ENCODE results near the gene EEF1AKMT3. TPM values are rescaled to one million over a fixed set of nuclear protein-coding genes. Genes with fewer than 3 reads are reported as not detected.

EEF1AKMT3 gene
- total and polyA plus RNA-seq, 9 of the 15 experiments (the other 6 are each of a cell fraction or from before 2014, with no cell fraction given) = 4.1 to 17.2 (median 7.9) TPM

- peak; percentile 96 for TF ChIP-seq ZBTB12 (CRISPR knock-in tag; IDR thresholded peaks at IDR 0.05)
- no peak for TF ChIP-seq GTF2B (IDR thresholded peaks at IDR 0.05; ENCODE audit: extremely low read depth, insufficient read length)
- TF ChIP-seq HMGN3 (IDR thresholded peaks at IDR 0.05; ENCODE audit: borderline replicate concordance, extremely low read depth, insufficient read length, low read depth, low read length) = peak; percentile 56
- peak; percentile 84 for TF ChIP-seq POLR2B (IDR thresholded peaks at IDR 0.05; ENCODE audit: low read depth, partially characterized antibody)
- peak; percentile 67; the same call in 1 of the 2 replicates for TF ChIP-seq ZNF263 (CRISPR knock-in tag; IDR thresholded peaks at IDR 0.05; ENCODE audit: borderline replicate concordance)
- TF ChIP-seq, protein P1, sequence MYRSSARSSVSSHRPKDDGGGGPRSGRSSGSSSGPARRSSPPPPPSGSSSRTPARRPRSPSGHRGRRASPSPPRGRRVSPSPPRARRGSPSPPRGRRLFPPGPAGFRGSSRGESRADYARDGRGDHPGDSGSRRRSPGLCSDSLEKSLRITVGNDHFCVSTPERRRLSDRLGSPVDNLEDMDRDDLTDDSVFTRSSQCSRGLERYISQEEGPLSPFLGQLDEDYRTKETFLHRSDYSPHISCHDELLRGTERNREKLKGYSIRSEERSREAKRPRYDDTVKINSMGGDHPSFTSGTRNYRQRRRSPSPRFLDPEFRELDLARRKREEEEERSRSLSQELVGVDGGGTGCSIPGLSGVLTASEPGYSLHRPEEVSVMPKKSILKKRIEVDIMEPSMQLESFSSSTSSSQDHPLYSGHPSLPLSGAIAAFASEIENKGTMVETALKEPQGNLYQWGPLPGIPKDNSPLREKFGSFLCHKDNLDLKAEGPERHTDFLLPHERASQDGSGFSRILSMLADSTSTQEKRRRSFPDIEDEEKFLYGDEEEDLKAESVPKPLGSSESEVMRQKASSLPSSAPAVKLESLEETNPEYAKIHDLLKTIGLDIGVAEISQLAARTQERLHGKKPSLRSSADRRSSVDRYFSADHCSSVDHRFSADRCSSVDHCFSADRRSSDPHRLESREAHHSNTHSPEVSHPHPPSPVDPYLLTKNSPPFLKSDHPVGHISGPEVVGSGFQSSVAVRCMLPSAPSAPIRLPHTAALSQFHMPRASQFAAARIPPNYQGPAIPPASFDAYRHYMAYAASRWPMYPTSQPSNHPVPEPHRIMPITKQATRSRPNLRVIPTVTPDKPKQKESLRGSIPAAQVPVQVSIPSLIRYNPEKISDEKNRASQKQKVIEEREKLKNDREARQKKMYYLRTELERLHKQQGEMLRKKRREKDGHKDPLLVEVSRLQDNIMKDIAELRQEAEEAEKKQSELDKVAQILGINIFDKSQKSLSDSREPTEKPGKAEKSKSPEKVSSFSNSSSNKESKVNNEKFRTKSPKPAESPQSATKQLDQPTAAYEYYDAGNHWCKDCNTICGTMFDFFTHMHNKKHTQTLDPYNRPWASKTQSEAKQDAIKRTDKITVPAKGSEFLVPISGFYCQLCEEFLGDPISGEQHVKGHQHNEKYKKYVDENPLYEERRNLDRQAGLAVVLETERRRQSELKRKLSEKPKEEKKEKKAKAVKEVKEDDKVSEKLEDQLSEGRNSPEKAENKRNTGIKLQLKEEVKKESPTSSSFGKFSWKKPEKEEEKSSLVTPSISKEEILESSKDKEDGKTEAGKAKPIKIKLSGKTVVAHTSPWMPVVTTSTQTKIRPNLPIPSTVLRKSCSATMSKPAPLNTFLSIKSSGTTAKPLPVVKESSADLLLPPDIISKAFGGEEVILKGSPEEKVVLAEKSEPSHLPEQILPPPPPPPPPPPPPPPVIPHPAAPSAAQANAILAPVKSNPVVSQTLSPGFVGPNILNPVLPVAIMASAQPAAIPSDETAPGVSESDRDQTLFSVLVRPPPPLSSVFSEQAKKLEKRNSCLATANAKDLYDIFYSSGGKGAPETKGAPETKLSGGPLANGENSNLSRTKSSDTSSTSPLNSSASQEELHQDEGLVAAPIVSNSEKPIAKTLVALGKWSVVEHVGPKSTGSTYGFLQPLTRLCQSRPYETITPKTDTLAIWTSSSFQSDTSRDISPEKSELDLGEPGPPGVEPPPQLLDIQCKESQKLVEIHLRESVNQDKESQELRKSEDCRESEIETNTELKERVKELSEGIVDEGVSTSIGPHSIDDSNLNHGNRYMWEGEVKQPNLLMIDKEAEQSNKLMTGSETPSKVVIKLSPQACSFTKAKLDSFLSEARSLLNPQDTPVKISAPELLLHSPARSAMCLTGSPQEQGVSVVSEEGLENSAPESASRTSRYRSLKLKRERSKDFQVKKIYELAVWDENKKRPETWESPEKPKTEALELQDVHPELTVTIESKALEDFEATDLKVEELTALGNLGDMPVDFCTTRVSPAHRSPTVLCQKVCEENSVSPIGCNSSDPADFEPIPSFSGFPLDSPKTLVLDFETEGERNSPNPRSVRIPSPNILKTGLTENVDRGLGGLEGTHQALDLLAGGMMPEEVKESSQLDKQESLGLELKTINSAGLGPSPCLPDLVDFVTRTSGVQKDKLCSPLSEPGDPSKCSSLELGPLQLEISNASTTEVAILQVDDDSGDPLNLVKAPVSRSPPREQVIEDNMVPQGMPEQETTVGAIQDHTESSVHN (IDR thresholded peaks at IDR 0.05; ENCODE audit: borderline replicate concordance in 1 of 2, low read depth in 1 of 2) = peak in 1 of 2 experiments; percentile 83; a peak in 2 of 4 replicates
- peak; percentile 9; the same call in 1 of the 2 replicates for TF ChIP-seq JUND (IDR thresholded peaks at IDR 0.05; ENCODE audit: borderline replicate concordance, low read depth, low read length)
- TF ChIP-seq JUND (tag; IDR thresholded peaks at IDR 0.05; ENCODE audit: borderline replicate concordance, low read depth, low read length) = peak; percentile 94; the same call in 2 of the 3 replicates
- TF ChIP-seq SREBF2 (CRISPR knock-in tag; IDR thresholded peaks at IDR 0.05) = no peak
- TF ChIP-seq ZNF766 (CRISPR knock-in tag; conservative IDR thresholded peaks at IDR 0.05) = no peak
Measured at GRCh38 chr12:57771873-57772428, 463 bp upstream of the EEF1AKMT3 start, which contains the start of gene METTL1 (continued).

All from K562 (cell line).